Muscle of arm (tissue), 14 donors: ENCODE measurements around the gene ARGFX. TPM values are rescaled to one million over a fixed set of nuclear protein-coding genes. Genes with fewer than 3 reads are reported as not detected.
"Not testable (repeated sequence)": the region's sequence is repeated elsewhere in the genome, so short reads cannot be mapped to it uniquely, and the experiment has no call there.

Source experiments
- DNase-seq: peaks from one replicate; pipeline ENCODE4 v3.0.0-alpha.2; 2013
- long read RNA-seq, 11 donors: transcript quantifications; one replicate each; lab custom pipeline, GENCODE V29; 2026
- polyA plus RNA-seq, 12 donors: library from polyadenylated mRNA; unstranded; fragments of 120-200 nt; gene quantifications; one replicate each; pipeline ENCODE4 v1.2.1, GENCODE V29; 2013; ENCODE audit not compliant: insufficient read length in 12 of 12

Gene ARGFX
- not detected for polyA plus RNA-seq
- long read RNA-seq, donor 1: 0 reads
- long read RNA-seq, donor 2: 0 reads
- long read RNA-seq, donor 3: 0 reads
- long read RNA-seq, donor 4: 0 reads
- long read RNA-seq, donor 5: 0 reads
- long read RNA-seq, donor 6: 0 reads
- long read RNA-seq, donor 7: 0 reads
- long read RNA-seq, donor 8: 0 reads
- long read RNA-seq, donor 9: 0 reads
- long read RNA-seq, donor 10: 0 reads
- long read RNA-seq, donor 11: 0 reads

DNA sequence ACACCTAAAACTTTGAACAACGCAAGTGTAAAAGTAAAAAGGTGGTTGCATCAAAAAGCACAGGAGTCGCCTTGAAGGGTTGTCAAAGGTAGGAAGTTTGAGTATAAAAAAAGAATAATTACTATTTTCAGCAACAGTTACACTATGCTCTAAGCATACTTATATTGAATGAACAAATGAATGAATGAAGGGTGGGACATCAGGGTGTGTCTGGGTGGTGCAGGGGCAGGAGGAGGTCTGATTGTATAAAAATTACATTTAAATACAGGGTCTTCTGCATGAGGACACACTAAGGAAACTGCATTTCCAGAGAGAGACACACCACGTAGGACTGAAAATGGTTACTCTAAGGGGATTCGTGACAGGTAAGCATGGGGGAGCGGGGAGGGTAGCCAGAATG is at the start of gene ARGFX:
ARGFX (plus strand) TSS at position 301 of the 400 bp plus-strand sequence. CDS start 2,765 bp downstream, outside the sequence.
- DNase-seq: no peak

DNA sequence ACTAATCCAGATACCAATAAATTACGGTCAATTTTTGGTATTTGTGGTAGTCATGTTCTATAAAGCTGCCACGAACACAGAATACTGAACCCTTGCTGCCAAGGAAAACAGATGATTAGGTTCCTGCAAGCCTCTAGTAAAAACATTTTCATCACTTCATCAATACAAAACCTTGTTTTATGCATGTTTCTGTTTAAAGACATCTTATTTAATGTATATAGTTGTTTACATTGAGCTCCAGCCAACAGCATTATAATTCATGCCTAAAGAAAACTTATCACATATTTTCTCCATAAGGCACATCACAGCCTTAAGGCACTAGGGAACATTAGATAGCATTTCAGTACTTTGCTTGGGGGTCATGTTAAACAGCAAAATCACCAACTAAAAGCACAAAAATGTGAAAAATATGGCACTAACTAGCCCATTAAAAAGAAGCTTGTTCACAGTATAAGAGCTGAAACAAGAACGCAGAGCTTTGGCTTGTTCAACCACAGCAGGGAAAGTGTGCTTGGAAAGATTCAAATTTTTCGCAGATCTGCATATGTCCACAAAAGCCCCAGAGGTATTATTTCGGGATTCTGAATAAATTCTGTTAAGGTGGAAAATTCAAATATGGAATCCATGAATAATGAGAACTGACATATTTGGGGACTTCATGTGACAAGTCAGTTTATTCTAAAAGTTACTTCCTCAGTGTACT is 49.6 kb upstream of the ARGFX start:
- no peak for DNase-seq

DNA sequence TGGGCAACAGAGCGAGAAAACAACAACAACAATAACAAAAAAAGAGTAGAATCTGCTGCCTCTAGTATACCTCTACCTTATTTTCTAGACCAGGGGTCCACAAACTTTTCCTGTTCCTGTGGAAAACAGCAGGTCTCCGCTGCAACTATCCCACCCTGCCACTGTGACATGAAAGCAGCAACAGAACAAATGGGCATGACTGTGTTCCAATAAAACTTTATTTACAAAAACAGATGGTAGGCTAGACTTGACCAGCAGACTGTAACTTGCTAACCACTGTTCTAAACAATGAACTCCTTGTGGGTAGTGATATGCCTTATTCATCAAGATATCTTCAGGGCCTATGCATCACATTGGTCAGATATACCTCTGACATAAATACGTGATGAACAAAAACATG is 47.2 kb upstream of the ARGFX start:
- DNase-seq: no peak

DNA sequence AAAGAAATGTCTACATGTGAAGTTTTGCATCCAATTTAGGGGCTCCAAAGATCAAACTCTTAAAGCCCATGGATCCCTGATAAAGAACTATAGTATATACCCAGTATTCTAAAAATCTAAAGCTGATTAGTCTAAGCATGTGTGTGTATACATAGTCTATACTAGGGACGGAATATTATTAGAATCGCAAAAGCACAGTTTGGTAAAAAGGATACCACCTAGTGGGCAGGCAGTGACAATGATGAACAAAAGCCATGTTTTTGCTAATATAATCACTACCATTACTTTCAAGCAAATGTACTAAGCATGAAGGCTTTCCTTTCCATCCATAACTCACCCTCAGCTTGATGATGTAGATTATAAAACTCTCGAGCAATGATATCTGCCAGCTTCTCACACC is 38.4 kb upstream of the ARGFX start:
- no peak for DNase-seq

DNA sequence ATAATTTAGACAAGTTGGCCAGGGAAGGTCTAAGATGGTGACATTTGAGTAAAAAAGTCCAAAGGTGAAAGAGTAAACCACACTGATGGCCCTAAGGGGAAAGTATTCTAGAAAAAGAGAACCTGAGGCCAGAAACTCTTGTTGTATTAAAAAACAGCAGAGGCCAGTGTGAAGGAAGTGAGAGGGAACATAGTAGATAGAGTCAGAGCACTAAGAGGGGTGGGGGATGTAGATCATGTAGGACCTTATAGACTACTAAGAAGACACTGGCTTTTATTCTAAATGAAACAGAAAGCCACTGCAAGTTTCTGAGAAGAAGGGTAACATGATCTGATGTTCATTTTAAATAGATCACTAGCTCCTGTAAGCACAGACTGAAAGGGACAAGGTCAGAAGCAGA is 36.5 kb upstream of the ARGFX start:
- no peak for DNase-seq

DNA sequence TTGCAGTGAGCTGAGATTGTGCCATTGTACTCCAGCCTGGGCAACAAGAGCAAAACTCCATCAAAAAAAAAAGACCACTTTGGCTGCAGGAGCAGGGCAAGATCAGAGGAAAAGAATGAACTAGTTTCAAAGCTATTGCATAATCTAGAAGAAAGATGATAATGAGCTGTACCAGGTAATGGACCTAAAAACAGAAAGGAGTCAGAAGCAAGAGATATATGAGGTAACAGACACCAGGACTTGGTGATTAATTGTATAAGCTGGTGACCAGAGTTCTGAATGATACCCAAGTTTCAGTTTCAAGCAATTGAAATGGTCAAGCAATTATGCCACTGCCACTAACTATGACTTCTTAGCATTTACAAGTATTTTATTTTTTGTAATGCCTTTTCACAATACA is 24.8 kb upstream of the ARGFX start:
- DNase-seq: no peak

DNA sequence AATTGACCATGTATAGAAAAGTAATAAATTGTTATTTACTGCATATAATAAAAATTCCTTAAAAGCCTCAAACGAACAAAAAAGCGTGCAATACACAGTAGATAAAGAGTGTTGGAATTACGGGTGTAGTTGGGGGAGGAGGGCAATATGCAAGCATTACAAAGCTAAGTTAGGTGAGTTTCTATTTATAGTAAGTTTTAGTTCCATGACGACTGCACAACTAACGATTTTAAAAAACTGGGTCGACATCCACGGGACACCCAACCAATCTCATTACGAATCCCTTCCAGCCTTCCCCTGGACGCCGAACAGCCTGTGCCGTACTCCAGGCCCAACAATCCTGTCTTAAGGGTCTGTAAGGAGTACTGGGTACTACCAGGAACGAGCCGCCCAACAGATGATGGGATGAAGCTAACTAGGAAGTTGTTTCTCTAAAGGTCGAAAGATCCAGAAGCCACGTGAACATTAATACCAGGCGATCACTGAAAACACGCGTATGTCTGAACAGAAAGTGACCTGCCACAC is 22.6 kb upstream of the ARGFX start:
- peak; percentile 4 for DNase-seq

DNA sequence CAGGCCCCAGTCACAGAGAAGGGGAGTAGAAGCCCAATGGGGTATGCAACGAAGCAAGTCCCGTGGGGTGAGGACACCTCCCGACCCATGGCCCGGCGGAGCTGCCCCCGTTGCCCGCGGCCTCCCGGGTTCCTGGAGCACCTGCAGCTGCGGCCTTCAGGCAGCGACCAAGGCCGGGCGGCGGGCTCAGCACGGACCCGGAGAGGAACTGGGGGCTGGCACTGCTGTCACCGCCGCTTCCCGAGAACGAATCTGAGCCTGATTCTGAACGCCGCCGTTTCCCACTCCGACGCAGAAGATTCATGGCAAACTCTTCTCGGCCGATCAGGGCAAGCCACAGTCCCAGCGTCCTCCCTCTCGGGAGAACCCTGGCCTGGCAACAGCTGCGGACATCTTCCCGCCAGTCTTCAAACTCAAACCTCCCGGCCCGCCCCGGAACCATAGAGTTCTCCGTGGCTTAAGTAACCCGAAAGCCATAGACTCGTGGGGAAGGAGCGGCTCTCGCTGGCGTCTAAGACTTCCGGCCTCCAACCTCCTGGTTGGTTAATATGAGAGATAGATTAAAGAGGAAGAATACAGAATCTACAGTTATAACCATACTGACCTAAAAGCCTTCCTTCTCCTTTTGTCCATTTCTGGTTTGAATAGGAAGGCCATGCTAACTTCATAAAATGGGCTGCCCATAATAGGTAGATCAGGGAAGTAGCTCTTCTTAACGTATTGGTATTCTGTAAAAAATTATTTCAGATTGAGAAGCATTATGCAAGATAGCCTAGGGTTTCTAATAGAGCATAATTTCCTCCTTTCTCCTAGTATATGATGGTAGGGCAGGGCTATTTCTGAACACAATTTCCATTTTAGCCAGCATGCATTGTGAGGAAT is 21.9 kb upstream of the ARGFX start, which contains the start of gene POLQ:
POLQ (minus strand) TSS at position 415 of the 882 bp plus-strand sequence; CDS start at position 304, 111 bp downstream.
- peak; percentile 94 for DNase-seq

DNA sequence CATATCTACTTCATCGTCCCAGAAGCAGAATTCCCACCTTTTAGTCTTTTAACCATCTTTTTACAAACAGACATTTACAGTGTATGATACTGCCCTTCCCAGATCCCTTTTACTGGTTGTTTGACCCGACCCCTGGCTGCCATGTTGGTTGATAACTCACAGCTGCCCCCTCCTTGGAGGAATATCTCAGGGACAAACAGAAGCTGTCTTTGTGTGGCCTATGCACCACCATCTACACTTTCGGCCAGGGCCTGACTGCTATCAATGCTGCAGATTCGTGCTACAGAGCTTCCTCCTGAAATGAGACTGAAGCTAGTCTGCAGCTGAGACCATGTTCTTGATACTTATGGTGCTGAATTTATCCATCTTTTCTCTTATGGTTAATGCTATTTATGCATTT is 15.4 kb upstream of the ARGFX start:
- no peak for DNase-seq

DNA sequence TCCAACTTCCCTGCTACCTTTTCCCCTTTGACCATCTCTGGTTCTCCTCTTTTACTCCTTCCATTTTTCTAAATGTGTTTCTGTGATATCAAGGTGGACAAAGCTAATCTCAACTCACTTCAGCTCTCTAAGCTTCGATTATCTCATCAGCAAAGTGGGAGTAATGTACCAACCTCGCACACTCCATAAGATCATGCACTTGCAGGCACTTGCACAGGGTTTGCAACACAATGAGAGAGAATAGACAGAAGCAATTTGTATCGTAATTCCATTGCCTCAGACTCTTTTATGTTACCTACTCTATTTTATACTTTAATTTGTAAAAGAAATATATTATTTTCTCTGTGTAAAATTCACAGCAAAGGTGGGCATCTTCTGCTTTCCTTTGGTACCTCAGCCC is 15.0 kb upstream of the ARGFX start:
- DNase-seq: no peak

DNA sequence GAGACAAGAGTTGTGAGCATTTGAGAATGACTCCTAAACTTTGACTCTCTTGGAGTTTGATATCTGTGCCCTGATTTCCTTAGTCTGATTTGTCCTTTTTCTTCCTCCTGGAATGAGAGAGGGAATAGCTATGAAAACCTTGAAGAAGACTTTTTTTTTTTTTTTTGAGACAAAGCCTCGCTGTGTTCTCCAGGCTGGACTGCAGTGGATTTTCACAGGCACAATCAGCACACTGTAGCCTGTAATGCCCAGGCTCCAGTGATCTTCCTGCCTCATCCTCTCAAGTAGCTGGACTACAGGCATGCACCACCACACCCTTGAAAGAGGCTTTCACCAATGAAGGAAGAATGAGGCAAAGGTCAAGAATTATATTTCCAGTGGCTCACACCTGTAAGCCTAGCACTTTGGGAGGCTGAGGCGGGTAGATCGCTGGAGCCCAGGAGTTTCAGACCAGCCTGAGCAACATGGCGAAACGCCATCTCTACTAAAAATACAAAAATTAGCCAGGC is 10.3 kb upstream of the ARGFX start:
- DNase-seq: no peak

DNA sequence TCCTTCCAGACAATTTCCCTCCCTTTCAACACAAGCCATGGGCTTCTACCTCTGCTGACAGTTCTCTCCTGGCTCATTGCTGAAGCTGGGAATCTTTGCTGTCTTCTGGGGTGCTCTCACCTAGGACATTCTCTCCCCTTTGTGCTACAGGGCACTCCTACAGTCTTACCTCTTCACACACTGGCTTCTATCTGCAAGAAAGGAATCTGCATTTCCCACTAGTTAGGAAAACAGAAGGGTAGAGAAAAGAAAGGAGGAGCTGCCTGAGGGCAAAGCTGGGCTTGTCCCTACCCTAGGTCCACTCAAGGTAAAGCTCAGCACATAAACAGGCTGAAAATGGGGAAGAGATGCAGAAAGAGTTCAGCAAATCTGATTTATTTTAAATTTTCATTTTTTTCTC is 5.6 kb upstream of the ARGFX start:
- no peak for DNase-seq

DNA sequence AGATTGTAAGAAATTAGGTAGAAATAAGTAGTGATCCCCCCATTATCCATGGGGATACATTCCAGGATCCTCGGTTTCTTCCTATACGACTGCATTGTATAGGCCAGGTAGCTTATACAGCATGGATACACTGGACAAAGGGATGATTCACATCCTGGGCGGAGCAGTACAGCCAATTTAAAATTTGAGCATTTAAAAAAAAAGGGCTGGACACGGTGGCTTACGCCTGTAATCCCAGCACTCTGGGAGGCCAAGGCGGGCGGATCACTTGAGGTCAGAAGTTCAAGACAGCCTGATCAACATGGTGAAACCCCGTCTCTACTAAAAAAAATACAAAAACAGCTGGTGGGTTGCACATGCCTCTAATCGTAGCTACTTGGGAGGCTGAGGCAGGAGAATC is 976 bp upstream of the ARGFX start:
- DNase-seq: no peak

DNA sequence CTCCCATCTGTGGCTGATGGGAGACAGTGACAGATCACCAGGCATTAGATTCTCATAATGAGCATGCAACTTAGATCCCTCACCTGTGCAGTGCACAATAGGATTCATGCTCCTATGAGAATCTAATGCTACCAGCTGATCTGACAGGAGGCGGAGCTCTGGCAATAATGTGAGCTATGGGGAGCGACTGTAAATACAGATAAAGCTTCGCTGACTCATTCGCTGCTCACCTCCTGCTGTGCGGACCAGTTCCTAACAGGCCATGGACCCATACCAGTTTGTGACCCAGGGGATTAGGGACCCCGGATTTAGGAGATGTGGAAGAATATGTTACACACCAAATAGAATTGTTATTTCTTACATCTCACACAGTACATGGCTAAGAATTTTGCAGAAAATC is 6.7 kb downstream of the ARGFX start:
- DNase-seq: no peak

DNA sequence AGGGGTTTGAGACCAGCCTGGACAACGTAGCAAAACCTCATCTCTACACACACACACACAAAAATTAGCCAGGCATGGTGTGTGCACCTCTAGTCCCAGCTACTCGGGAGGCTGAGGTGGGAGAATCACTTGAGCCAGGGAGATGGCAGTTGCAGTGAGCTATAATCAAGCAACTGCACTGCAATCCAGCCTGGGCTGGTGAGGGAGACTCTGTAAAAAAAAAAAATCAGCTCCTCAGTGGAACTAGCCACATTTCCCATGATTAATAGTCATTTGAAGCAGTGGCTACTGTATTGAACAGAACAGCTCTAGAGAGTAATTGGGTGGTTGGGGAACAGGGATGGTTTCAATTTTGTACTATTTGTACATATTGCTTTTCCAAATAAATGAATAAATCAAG is 13.9 kb downstream of the ARGFX start:
- DNase-seq: no peak

DNA sequence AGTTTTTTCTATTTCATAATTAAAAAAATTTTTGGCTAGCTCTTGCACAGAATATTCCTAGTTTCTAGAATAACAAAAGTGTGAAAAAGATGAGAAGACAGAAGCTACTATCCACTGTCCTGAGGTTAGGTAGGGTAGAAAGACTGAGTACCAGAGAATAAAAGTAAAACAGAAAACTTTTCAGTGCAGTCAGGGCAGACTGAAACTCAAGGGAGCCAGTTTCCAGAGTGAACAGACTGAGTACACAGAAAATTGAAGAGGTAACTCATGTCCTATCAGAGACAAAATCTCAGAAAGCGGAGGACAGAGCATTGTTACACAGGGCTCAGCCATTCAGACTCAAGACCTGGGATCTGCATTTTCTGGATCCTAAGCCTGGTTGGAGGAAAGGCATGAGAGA is 16.7 kb downstream of the ARGFX start:
- no peak for DNase-seq

DNA sequence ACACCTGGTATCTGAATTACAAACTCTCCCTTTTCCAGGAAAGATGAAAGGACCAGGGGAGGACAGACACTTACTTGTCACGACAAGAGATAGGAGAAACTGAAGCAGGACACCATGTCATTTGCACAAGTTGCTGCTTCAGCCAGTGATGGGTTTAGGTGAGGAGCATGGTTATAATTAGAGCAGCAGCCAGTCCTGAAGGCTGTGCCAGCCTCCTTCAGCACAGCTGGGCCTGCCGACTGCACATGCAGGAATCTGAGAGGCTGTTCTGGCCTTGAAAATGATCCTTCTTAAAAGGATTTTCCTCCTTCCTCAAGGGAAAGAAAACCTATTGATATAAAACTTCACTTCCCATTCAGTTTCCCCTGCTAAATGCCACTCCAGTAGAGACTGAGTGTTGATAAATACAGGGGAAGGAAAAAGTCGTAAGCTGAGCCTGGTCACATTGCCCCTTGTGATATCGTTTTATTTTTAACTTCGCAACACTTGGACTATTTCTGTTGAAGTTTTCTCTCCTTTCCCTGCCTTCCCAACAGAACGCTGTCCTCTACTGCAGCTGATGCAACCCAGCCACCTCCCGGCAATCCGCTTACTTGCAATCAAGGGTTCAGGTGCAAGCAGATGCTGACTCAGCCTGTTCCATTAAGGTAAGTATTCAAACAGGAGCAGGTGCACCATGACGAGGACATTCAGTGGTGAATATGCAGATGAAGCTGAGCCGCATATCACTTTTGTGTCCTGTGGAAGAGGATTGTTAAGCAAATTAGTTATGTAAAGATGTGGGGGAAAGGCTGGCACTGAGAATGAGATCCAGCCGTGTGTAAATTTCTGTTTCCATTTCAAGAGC is 25.3 kb downstream of the ARGFX start, which contains the start of gene FBXO40:
FBXO40 (plus strand) TSS at position 524 of the 847 bp plus-strand sequence. CDS start 27,197 bp downstream, outside the sequence.
- no peak for DNase-seq

DNA sequence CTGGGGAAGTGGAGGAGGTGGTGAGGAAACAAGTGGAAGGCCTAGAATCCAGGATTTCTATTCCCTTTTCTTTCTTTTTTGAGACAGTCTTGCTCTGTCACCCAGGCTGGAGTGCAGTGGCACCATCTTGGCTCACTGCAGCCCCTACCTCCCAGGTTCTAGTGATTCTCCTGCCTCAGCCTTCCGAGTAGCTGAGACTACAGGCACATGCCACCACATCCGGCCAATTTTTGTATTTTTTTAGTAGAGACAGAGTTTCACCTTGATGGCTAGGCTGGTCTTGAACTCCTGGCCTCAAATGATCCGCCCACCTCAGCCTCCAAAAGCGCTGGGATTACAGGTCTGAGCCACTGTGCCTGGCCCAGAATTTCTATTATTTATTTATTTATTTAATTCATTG is 26.1 kb downstream of the ARGFX start:
- DNase-seq: not testable (repeated sequence)

DNA sequence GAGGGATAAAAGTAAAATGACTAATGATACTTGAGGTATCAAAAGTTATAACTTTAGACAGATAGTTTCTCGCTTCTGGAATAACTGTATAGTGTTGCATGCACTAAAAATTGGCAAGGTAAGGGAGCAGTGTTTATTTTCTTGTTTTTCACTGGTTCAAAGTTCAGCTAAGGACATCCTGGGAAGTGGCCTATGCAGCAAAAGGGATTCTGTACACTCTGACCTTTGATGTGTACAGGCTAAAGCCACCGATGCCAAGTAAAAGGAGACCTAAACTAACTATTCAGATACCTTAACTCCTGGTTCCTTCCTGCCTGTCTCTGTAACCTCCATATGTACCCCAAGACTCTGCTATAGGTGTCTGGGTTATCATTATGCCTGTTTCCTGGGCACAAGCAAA is 27.1 kb downstream of the ARGFX start:
- DNase-seq: no peak

DNA sequence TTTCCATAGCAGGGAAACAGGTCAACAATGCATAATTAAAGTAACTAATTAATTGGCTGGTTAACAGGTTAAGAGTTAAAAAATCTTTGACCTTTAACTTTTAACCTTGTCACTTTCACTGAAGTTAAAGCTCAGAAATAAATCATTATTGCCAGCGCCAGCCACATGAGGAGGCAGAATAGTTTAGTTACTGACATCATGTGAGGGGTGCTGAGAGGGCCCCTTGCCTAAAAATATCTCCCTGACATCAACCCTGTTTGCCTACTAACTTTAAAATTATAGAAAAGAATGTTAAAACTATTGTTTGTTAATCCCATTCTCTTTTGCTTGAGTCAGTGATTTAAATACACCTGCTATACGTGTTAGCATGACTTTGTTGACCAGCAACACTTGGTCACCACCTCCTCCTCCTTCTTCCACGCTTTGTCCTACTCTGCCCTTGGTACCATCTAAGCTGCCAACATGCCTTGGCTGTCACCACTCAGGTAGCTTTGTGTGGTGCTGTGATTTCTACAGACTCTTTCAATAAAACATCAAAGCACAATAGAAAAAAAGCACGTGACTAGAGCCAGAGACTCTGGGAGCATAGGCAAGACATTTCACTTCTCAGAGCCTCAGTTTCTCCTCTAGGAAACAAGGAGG is 28.1 kb downstream of the ARGFX start:
- DNase-seq: no peak

DNA sequence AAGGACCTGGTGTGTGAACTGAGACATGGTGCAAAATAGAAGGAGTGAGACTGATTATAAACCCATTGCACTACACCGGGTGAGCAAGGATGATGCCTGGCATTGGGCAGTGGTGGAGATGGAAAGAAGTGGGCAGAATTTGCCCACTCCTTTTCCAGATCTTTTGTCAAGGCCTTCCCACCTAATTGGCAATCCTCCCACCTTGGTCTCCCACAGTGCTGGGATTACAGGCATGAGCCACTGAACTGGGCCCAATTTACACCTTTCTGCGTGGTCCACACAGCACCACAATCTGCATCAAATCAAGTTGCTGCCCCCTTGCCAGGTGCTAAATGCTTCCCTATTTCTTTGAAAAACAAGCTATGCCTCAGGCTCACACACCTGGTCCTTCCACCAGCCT is 30.8 kb downstream of the ARGFX start:
- no peak for DNase-seq
